Caco-2 (cell line): Measurements from ENCODE around the gene LSM14A. TPM values are rescaled to one million over a fixed set of nuclear protein-coding genes. Genes with fewer than 3 reads are reported as not detected.
"Not testable (repeated sequence)": the region's sequence is repeated elsewhere in the genome, so short reads cannot be mapped to it uniquely, and the experiment has no call there.

Source experiments
- BruUV-seq: library from RNA; stranded (reverse); fragments of 400-500 nt; replicated peaks from 2 replicates; lab custom pipeline; 2021; lab: Mats Ljungman, UMichigan
- CTCF ChIA-PET: fragments of 300-600 bp; sonication (Branson Sonifier 250); formaldehyde crosslinking; loops from one replicate; lab custom pipeline; 2022; ENCODE audit warnings: antibody characterized with exemption; lab: Charles Lee
- POLR2A ChIA-PET: fragments of 300-600 bp; sonication (Branson Sonifier 250); formaldehyde crosslinking; loops from one replicate; lab custom pipeline; 2022; ENCODE audit warnings: antibody characterized with exemption; lab: Charles Lee
- DNase-seq, 2 experiments: peaks; one replicate each; pipeline versions ENCODE4 v3.0.0 to v3.0.0-alpha.2; 2020 to 2022
- H3K27me3 ChIP-seq: replicated peaks from 2 replicates; pipeline ENCODE4 v1.6.0; 2011; ENCODE audit warnings: low read length; ENCODE audit not compliant: control insufficient read depth, insufficient read depth
- H3K36me3 ChIP-seq: 2 replicates; pipeline ENCODE4 v1.5.1; 2011; ENCODE audit warnings: low read length; ENCODE audit not compliant: control insufficient read depth, insufficient read depth
- H3K4me1 ChIP-seq: fragments of 250-450 bp; sonication (Bioruptor Pico); 2 replicates; pipeline ENCODE4 v1.5.1; 2020; ENCODE audit warnings: mild to moderate bottlenecking
- H3K4me3 ChIP-seq: 2 replicates; pipeline ENCODE4 v1.5.1; 2011; ENCODE audit warnings: low read depth, mild to moderate bottlenecking, control low read depth, low read length
- H3K9me3 ChIP-seq: fragments of 250-450 bp; sonication (Bioruptor Pico); 2 replicates; pipeline ENCODE4 v1.5.1; 2020; ENCODE audit warnings: mild to moderate bottlenecking, moderate library complexity
- H3K27ac Mint-ChIP-seq: one replicate; pipeline ENCODE4 v1.8.0; 2022; ENCODE audit warnings: mixed read lengths; ENCODE audit not compliant: unreplicated experiment
- H3K27me3 Mint-ChIP-seq: one replicate; pipeline ENCODE4 v1.8.0; 2022; ENCODE audit warnings: mixed read lengths; ENCODE audit not compliant: insufficient read depth, unreplicated experiment
- H3K36me3 Mint-ChIP-seq: one replicate; pipeline ENCODE4 v1.8.0; 2022; ENCODE audit warnings: mild to moderate bottlenecking, mixed read lengths; ENCODE audit not compliant: insufficient read depth, unreplicated experiment
- H3K4me1 Mint-ChIP-seq: one replicate; pipeline ENCODE4 v1.8.0; 2022; ENCODE audit warnings: low read depth, mixed read lengths; ENCODE audit not compliant: unreplicated experiment
- H3K4me3 Mint-ChIP-seq: one replicate; pipeline ENCODE4 v1.8.0; 2022; ENCODE audit warnings: mild to moderate bottlenecking, moderate library complexity, mixed read lengths; ENCODE audit not compliant: unreplicated experiment
- H3K9me3 Mint-ChIP-seq: one replicate; pipeline ENCODE4 v1.8.0; 2022; ENCODE audit warnings: mixed read lengths; ENCODE audit not compliant: unreplicated experiment
- CTCF ChIP-seq, 2 experiments: fragments of 200-600 bp in 1 of 2; IDR thresholded peaks; 1 replicate in 1 of 2; 2 replicates in 1 of 2; pipeline versions ENCODE4 v1.5.1 to v1.8.0; 2011 to 2022; ENCODE audit warnings: antibody characterized with exemption in 1 of 2, control low read depth in 1 of 2, inconsistent platforms in 1 of 2, low read depth in 1 of 2, low read length in 1 of 2, mild to moderate bottlenecking in 1 of 2, moderate library complexity in 1 of 2; ENCODE audit not compliant: insufficient read depth in 1 of 2, severe bottlenecking in 1 of 2, unreplicated experiment in 1 of 2
- intact Hi-C: fragments of 100-400 bp; cut with micrococcal nuclease; formaldehyde crosslinking; loops from one replicate; pipeline ENCODE4 v1.10.0; 2022; ENCODE audit not compliant: unreplicated experiment
- total RNA-seq: library from RNA; stranded (reverse); gene quantifications from 2 replicates; pipeline ENCODE4 v1.2.3, GENCODE V29; 2022

The LSM14A gene
- total RNA-seq, 1 experiment from 2014 or later = 233 TPM

- peak overlapping the region; percentile 100 for H3K4me3 ChIP-seq
- H3K4me3 Mint-ChIP-seq = peak overlapping the region; percentile 97
- H3K27ac Mint-ChIP-seq = peak overlapping the region; percentile 100
- ChIA-PET POLR2A (no interaction called here), CTCF (interaction anchor here (0.8 kb wide), 1 partner anchor 33 kb away, joined by 3 read pairs; no protein-coding TSS in a partner anchor)
- no peak for DNase-seq
- no peaks in the 10 kb centered on the region for H3K9me3 Mint-ChIP-seq
- H3K4me1 Mint-ChIP-seq = peaks cover 22% of the 10 kb centered on the region
- no peaks in the 10 kb centered on the region for H3K27me3 ChIP-seq
- no peaks in the 10 kb centered on the region for H3K9me3 ChIP-seq
- H3K36me3 Mint-ChIP-seq = peaks cover 54% of the 10 kb centered on the region
- TF ChIP-seq CTCF (IDR thresholded peaks at IDR 0.05; ENCODE audit: insufficient read depth in 1 of 2, low read depth in 1 of 2, low read length in 1 of 2, severe bottlenecking in 1 of 2, unreplicated experiment in 1 of 2) = no peak
- intact Hi-C loops = loop anchor here (1.0 to 2.0 kb wide), 2 partner anchors 38 to 48 kb away; no protein-coding TSS in a partner anchor
- no TSS peak for BruUV-seq
- H3K4me1 ChIP-seq = peaks cover 17% of the 10 kb centered on the region
- no peaks in the 10 kb centered on the region for H3K36me3 ChIP-seq
- no peaks in the 10 kb centered on the region for H3K27me3 Mint-ChIP-seq
These were observed 423 bp downstream of the LSM14A start for GRCh38 chr19:34172661-34173192.

- intact Hi-C loops = loop anchor here (1.0 to 2.0 kb wide), 2 partner anchors 39 to 47 kb away; no protein-coding TSS in a partner anchor
- no peaks in the 10 kb centered on the region for H3K36me3 ChIP-seq
- CTCF ChIA-PET = interaction anchor here (0.8 kb wide), 1 partner anchor 32 kb away, joined by 3 read pairs; no protein-coding TSS in a partner anchor
- H3K27me3 Mint-ChIP-seq = no peaks in the 10 kb centered on the region
- DNase-seq = peak; percentile 89 to 94
- no peaks in the 10 kb centered on the region for H3K9me3 ChIP-seq
- peak overlapping the region; percentile 97 for H3K4me3 Mint-ChIP-seq
- H3K9me3 Mint-ChIP-seq = no peaks in the 10 kb centered on the region
- peak overlapping the region; percentile 100 for H3K27ac Mint-ChIP-seq
- H3K4me1 ChIP-seq = peaks cover 19% of the 10 kb centered on the region
- peaks cover 55% of the 10 kb centered on the region for H3K36me3 Mint-ChIP-seq
- TF ChIP-seq CTCF (IDR thresholded peaks at IDR 0.05; ENCODE audit: insufficient read depth in 1 of 2, low read depth in 1 of 2, low read length in 1 of 2, severe bottlenecking in 1 of 2, unreplicated experiment in 1 of 2) = peak; percentile 22 to 35
- peak overlapping the region; percentile 100 for H3K4me3 ChIP-seq
- POLR2A ChIA-PET = interaction anchor here (0.6 kb wide), 1 partner anchor 1118 kb away, joined by 3 read pairs; no protein-coding TSS in a partner anchor
- H3K27me3 ChIP-seq = no peaks in the 10 kb centered on the region
- TSS peak; percentile 33 for BruUV-seq
- peaks cover 24% of the 10 kb centered on the region for H3K4me1 Mint-ChIP-seq
These were observed 1.1 kb downstream of the LSM14A start for GRCh38 chr19:34173193-34173956.

- H3K9me3 ChIP-seq, H3K9me3 Mint-ChIP-seq, BruUV-seq, POLR2A ChIA-PET, H3K4me3 ChIP-seq, DNase-seq, H3K27me3 Mint-ChIP-seq, H3K36me3 ChIP-seq, H3K27ac Mint-ChIP-seq, intact Hi-C loops, CTCF ChIA-PET, H3K27me3 ChIP-seq: not testable (repeated sequence)
- H3K36me3 Mint-ChIP-seq = peaks cover 71% of the 10 kb centered on the region
- peaks cover 38% of the 10 kb centered on the region for H3K4me1 Mint-ChIP-seq
- H3K4me3 Mint-ChIP-seq = peak overlapping the region; percentile 43
- H3K4me1 ChIP-seq = peaks cover 24% of the 10 kb centered on the region
These were observed 2.9 kb downstream of the LSM14A start for GRCh38 chr19:34175173-34175572.
